A549 (cell line): ENCODE measurements around the gene BUD23.

Source experiments
- BHLHE40 ChIP-seq: IDR thresholded peaks from 2 replicates; pipeline ENCODE4 v1.6.1; 2012; ENCODE audit warnings: low read depth, low read length, inconsistent platforms
- JUNB ChIP-seq: fragments of >200 bp; sonication (Bioruptor Twin); formaldehyde crosslinking; IDR thresholded peaks from 2 replicates; pipeline ENCODE4 v1.6.1; 2016
- POLR2A ChIP-seq: IDR thresholded peaks from 2 replicates; pipeline ENCODE4 v1.6.1; 2012; ENCODE audit warnings: mild to moderate bottlenecking, low read length
- POLR2AphosphoS2 ChIP-seq: conservative IDR thresholded peaks from 2 replicates; pipeline ENCODE4 v1.6.1; 2012; ENCODE audit warnings: low read length, improper control_type of control experiment, inconsistent platforms
- RAD21 ChIP-seq, 2 experiments: fragments of >200 bp in 1 of 2; sonication (Bioruptor Twin) in 1 of 2; formaldehyde crosslinking in 1 of 2; IDR thresholded peaks in 1 of 2; conservative IDR thresholded peaks in 1 of 2; 2 replicates in 1 of 2; 3 replicates in 1 of 2; pipeline ENCODE4 v1.6.1; 2012 to 2018; ENCODE audit warnings: inconsistent platforms in 1 of 2
- SREBF2 ChIP-seq: fragments of 450-650 bp; IDR thresholded peaks from 2 replicates; pipeline ENCODE4 v1.6.1; 2014; ENCODE audit warnings: mild to moderate bottlenecking, moderate library complexity
- TF ChIP-seq, protein P1 (sequence below): fragments of >200 bp; sonication (Bioruptor Twin); formaldehyde crosslinking; IDR thresholded peaks from 3 replicates; pipeline ENCODE4 v1.5.1; 2016

DNA sequence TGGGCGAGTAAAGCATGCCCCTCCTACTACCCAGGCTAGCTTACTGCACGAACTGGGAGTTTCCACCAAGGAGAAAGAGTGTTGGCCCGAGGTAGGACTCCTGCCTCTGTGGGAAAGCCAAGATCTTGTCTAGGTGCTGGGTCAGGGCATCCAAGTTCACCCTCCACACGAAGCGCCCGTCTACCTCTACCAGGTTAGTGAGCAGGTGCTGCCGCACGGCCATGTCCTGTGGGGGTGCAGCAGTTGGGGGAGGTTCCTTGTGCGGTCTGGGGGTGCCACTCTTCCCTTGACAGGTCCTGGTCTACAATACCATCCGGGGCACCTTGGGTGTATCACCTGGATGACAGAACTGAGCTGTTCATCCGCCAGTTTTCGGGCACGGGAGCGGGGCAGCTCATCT, 53.5 kb downstream of the BUD23 start:
- TF ChIP-seq JUNB = no peak
- no peak for TF ChIP-seq SREBF2
- TF ChIP-seq BHLHE40 = no peak
- TF ChIP-seq, protein P1, sequence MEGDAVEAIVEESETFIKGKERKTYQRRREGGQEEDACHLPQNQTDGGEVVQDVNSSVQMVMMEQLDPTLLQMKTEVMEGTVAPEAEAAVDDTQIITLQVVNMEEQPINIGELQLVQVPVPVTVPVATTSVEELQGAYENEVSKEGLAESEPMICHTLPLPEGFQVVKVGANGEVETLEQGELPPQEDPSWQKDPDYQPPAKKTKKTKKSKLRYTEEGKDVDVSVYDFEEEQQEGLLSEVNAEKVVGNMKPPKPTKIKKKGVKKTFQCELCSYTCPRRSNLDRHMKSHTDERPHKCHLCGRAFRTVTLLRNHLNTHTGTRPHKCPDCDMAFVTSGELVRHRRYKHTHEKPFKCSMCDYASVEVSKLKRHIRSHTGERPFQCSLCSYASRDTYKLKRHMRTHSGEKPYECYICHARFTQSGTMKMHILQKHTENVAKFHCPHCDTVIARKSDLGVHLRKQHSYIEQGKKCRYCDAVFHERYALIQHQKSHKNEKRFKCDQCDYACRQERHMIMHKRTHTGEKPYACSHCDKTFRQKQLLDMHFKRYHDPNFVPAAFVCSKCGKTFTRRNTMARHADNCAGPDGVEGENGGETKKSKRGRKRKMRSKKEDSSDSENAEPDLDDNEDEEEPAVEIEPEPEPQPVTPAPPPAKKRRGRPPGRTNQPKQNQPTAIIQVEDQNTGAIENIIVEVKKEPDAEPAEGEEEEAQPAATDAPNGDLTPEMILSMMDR = no peak
- TF ChIP-seq POLR2A = no peak
- TF ChIP-seq POLR2AphosphoS2 = no peak
- no peak for TF ChIP-seq RAD21 (conservative IDR thresholded peaks at IDR 0.05 in 1 of 2, IDR thresholded peaks at IDR 0.05 in 1 of 2)
